Measurements from ENCODE around the gene DAG1. TPM values are rescaled to one million over a fixed set of nuclear protein-coding genes. Genes with fewer than 3 reads are reported as not detected.

The DAG1 gene
- polyA plus RNA-seq, 1 donor (not counting 4 experiments of a cell fraction or from before 2014, with no cell fraction given) = 22.0 TPM

DNA sequence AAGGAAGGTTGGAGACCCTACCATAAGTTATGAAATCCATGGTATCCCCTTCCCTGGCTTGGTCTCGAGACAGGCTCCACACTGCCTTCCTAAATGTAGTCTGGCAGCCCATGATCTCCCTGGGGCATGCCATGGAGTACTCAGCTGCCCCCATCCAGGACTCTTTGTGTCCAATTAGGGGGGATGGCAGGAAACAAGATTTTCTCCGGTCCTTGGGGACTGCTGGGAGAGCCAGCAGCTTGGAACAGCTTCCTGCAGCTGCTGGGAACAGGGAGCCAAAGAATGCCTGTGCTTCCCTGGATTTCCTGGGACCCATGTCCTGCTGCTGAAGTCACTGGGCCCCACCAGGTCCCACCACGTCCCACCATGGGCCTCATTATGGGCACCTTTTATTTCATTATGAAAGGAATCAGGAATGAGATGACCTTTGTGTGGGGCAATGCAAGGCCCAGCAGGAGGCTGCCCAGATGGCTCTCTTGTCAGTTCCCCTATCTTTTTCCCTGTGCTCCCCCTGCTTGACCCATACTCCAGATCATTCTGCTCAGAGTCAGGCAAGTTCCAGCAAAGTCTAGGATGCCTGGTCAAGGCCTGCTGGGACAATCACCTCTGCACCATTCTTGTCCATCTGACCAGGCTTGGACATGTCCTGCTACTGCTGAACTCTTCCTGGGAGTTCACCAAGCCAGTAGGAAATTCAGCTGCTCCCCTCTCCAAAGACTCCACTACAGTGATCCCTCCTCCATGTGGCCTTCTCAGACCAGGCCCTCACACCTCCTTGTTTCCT, 15.0 kb upstream of the DAG1 start:
- H3K9ac ChIP-seq (ENCODE audit: control insufficient read depth, extremely low read depth, insufficient read depth, low read length) = no peak overlapping the region
- no peaks in the 10 kb centered on the region for H3K79me2 ChIP-seq (ENCODE audit: control insufficient read depth, insufficient read depth, low read length)
- H3K36me3 ChIP-seq (ENCODE audit: control insufficient read depth in 2 of 2, extremely low read depth in 1 of 2, insufficient read depth in 2 of 2, low read length in 2 of 2) = no peaks in the 10 kb centered on the region
- DNase-seq (ENCODE audit: low read depth, low spot score) = no peak
- H3K27me3 ChIP-seq (ENCODE audit: control insufficient read depth, extremely low read depth, insufficient read depth, low read length) = no peaks in the 10 kb centered on the region
- peak; percentile 49 for FAIRE-seq
- dilution Hi-C loops (cut with MboI; ENCODE audit: extremely low pct_ligation_motif_present, low sequenced_read_pairs) = no loop called here
- H3K9me1 ChIP-seq (ENCODE audit: control insufficient read depth, extremely low read depth, insufficient read depth, low read length) = no peaks in the 10 kb centered on the region
- peak overlapping the region; percentile 26 for H2AFZ ChIP-seq (ENCODE audit: control insufficient read depth, low read length)
- no peaks in the 10 kb centered on the region for H4K20me1 ChIP-seq (ENCODE audit: control insufficient read depth, extremely low read depth, insufficient read depth, low read length)
- H3K4me2 ChIP-seq (ENCODE audit: control insufficient read depth, extremely low read depth, insufficient read depth, low read depth, low read length) = no peak overlapping the region
- peaks cover 11% of the 10 kb centered on the region for H3K4me1 ChIP-seq (ENCODE audit: control insufficient read depth, extremely low read depth, insufficient read depth, low read length)
- no peak overlapping the region for H3K4me3 ChIP-seq (ENCODE audit: control insufficient read depth in 2 of 3, extremely low read depth in 1 of 3, insufficient read depth in 2 of 3, low read depth in 1 of 3, low read length in 3 of 3)
- no peaks in the 10 kb centered on the region for H3K9me3 ChIP-seq (ENCODE audit: control insufficient read depth, low read depth, low read length)
- TF ChIP-seq, protein P1, sequence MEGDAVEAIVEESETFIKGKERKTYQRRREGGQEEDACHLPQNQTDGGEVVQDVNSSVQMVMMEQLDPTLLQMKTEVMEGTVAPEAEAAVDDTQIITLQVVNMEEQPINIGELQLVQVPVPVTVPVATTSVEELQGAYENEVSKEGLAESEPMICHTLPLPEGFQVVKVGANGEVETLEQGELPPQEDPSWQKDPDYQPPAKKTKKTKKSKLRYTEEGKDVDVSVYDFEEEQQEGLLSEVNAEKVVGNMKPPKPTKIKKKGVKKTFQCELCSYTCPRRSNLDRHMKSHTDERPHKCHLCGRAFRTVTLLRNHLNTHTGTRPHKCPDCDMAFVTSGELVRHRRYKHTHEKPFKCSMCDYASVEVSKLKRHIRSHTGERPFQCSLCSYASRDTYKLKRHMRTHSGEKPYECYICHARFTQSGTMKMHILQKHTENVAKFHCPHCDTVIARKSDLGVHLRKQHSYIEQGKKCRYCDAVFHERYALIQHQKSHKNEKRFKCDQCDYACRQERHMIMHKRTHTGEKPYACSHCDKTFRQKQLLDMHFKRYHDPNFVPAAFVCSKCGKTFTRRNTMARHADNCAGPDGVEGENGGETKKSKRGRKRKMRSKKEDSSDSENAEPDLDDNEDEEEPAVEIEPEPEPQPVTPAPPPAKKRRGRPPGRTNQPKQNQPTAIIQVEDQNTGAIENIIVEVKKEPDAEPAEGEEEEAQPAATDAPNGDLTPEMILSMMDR (optimal IDR thresholded peaks at IDR 0.05 in 1 of 3, IDR thresholded peaks at IDR 0.05 in 1 of 3, conservative IDR thresholded peaks at IDR 0.05 in 1 of 3; ENCODE audit: extremely low read depth in 1 of 3, insufficient read depth in 2 of 3, low read length in 3 of 3) = no peak
- TF ChIP-seq EZH2 (IDR thresholded peaks at IDR 0.05; ENCODE audit: low read length) = no peak
- H3K27ac ChIP-seq (ENCODE audit: control insufficient read depth, insufficient read depth, low read length) = no peak overlapping the region

DNA sequence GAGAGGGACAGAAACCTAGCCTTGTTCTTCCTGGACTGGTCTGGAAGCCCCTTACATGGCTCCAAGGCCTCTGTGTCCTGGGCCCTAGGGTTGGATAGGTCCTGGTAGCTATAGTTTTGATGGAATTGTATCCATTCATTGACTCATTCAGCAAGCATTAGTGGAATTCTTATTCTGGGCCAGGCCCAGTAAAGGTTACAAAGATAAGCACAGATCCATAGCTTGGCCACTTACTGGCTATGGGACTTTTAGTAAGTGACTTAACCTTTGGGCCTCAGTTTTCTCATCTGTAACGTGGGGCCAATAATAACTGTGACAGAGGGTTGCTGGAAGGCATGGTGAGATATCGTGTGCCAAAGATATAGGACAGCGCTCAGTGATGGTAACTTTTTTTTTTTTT, 13.6 kb upstream of the DAG1 start:
- Histone ChIP-seq H3K9ac (ENCODE audit: control insufficient read depth, extremely low read depth, insufficient read depth, low read length) (no peak overlapping the region), H3K4me3 (ENCODE audit: control insufficient read depth in 2 of 3, extremely low read depth in 1 of 3, insufficient read depth in 2 of 3, low read depth in 1 of 3, low read length in 3 of 3) (no peak overlapping the region), H3K27me3 (ENCODE audit: control insufficient read depth, extremely low read depth, insufficient read depth, low read length) (no peaks in the 10 kb centered on the region), H3K79me2 (ENCODE audit: control insufficient read depth, insufficient read depth, low read length) (no peaks in the 10 kb centered on the region), H2AFZ (ENCODE audit: control insufficient read depth, low read length) (no peak overlapping the region), H3K4me1 (ENCODE audit: control insufficient read depth, extremely low read depth, insufficient read depth, low read length) (peaks cover 20% of the 10 kb centered on the region), H3K9me1 (ENCODE audit: control insufficient read depth, extremely low read depth, insufficient read depth, low read length) (peaks cover 2% of the 10 kb centered on the region), H3K36me3 (ENCODE audit: control insufficient read depth in 2 of 2, extremely low read depth in 1 of 2, insufficient read depth in 2 of 2, low read length in 2 of 2) (no peaks in the 10 kb centered on the region), H3K4me2 (ENCODE audit: control insufficient read depth, extremely low read depth, insufficient read depth, low read depth, low read length) (no peak overlapping the region), H3K9me3 (ENCODE audit: control insufficient read depth, low read depth, low read length) (no peaks in the 10 kb centered on the region), H3K27ac (ENCODE audit: control insufficient read depth, insufficient read depth, low read length) (no peak overlapping the region), H4K20me1 (ENCODE audit: control insufficient read depth, extremely low read depth, insufficient read depth, low read length) (no peaks in the 10 kb centered on the region)
- TF ChIP-seq EZH2 (IDR thresholded peaks at IDR 0.05; ENCODE audit: low read length) = no peak
- TF ChIP-seq, protein P1 (optimal IDR thresholded peaks at IDR 0.05 in 1 of 3, IDR thresholded peaks at IDR 0.05 in 1 of 3, conservative IDR thresholded peaks at IDR 0.05 in 1 of 3; ENCODE audit: extremely low read depth in 1 of 3, insufficient read depth in 2 of 3, low read length in 3 of 3) = no peak
- dilution Hi-C loops (cut with MboI; ENCODE audit: extremely low pct_ligation_motif_present, low sequenced_read_pairs) = no loop called here
- DNase-seq (ENCODE audit: low read depth, low spot score) = no peak
- no peak for FAIRE-seq

Data from keratinocyte (primary cell).